Measurements from ENCODE around the gene CBLB.

Gene CBLB

GRCh38 chr3:105860641-105861040 is 8.2 kb downstream of the CBLB start:
- H3K27me3 ChIP-seq (ENCODE audit: control insufficient read depth, insufficient read depth, low read length) = no peaks in the 10 kb centered on the region
- no peak overlapping the region for H3K9ac ChIP-seq (ENCODE audit: low read length)
- no peaks in the 10 kb centered on the region for H3K4me1 ChIP-seq (ENCODE audit: control insufficient read depth, insufficient read depth, low read length)
- H3K4me3 ChIP-seq (ENCODE audit: low read depth, low read length) = no peak overlapping the region
- H3K9me3 ChIP-seq (ENCODE audit: control insufficient read depth, insufficient read depth, low read depth, low read length) = no peaks in the 10 kb centered on the region
- peaks cover 17% of the 10 kb centered on the region for H3K36me3 ChIP-seq (ENCODE audit: control insufficient read depth, insufficient read depth, low read length)
- no peak overlapping the region for H3K27ac ChIP-seq (ENCODE audit: low read depth, low read length)

GRCh38 chr3:105858017-105858416 is 10.8 kb downstream of the CBLB start:
- Histone ChIP-seq H3K36me3 (ENCODE audit: control insufficient read depth, insufficient read depth, low read length) (peaks cover 10% of the 10 kb centered on the region), H3K9ac (ENCODE audit: low read length) (no peak overlapping the region), H3K4me3 (ENCODE audit: low read depth, low read length) (no peak overlapping the region), H3K27ac (ENCODE audit: low read depth, low read length) (no peak overlapping the region), H3K9me3 (ENCODE audit: control insufficient read depth, insufficient read depth, low read depth, low read length) (no peaks in the 10 kb centered on the region), H3K27me3 (ENCODE audit: control insufficient read depth, insufficient read depth, low read length) (no peaks in the 10 kb centered on the region), H3K4me1 (ENCODE audit: control insufficient read depth, insufficient read depth, low read length) (no peaks in the 10 kb centered on the region)

- Histone ChIP-seq H3K27ac (ENCODE audit: low read depth, low read length) (no peak overlapping the region), H3K4me1 (ENCODE audit: control insufficient read depth, insufficient read depth, low read length) (no peaks in the 10 kb centered on the region), H3K9me3 (ENCODE audit: control insufficient read depth, insufficient read depth, low read depth, low read length) (no peaks in the 10 kb centered on the region), H3K9ac (ENCODE audit: low read length) (no peak overlapping the region), H3K27me3 (ENCODE audit: control insufficient read depth, insufficient read depth, low read length) (no peaks in the 10 kb centered on the region), H3K36me3 (ENCODE audit: control insufficient read depth, insufficient read depth, low read length) (peaks cover 12% of the 10 kb centered on the region), H3K4me3 (ENCODE audit: low read depth, low read length) (no peak overlapping the region)
Observed at GRCh38 chr3:105857601-105858000, 11.2 kb downstream of the CBLB start.

GRCh38 chr3:105856605-105857004 is 12.2 kb downstream of the CBLB start:
- peaks cover 14% of the 10 kb centered on the region for H3K36me3 ChIP-seq (ENCODE audit: control insufficient read depth, insufficient read depth, low read length)
- no peaks in the 10 kb centered on the region for H3K27me3 ChIP-seq (ENCODE audit: control insufficient read depth, insufficient read depth, low read length)
- H3K4me1 ChIP-seq (ENCODE audit: control insufficient read depth, insufficient read depth, low read length) = no peaks in the 10 kb centered on the region
- H3K27ac ChIP-seq (ENCODE audit: low read depth, low read length) = no peak overlapping the region
- no peak overlapping the region for H3K9ac ChIP-seq (ENCODE audit: low read length)
- H3K4me3 ChIP-seq (ENCODE audit: low read depth, low read length) = no peak overlapping the region
- H3K9me3 ChIP-seq (ENCODE audit: control insufficient read depth, insufficient read depth, low read depth, low read length) = no peaks in the 10 kb centered on the region

GRCh38 chr3:105853801-105854432 is 14.9 kb downstream of the CBLB start:
- no peak overlapping the region for H3K4me3 ChIP-seq (ENCODE audit: low read depth, low read length)
- no peaks in the 10 kb centered on the region for H3K4me1 ChIP-seq (ENCODE audit: control insufficient read depth, insufficient read depth, low read length)
- no peak overlapping the region for H3K9ac ChIP-seq (ENCODE audit: low read length)
- no peaks in the 10 kb centered on the region for H3K27me3 ChIP-seq (ENCODE audit: control insufficient read depth, insufficient read depth, low read length)
- peaks cover 18% of the 10 kb centered on the region for H3K36me3 ChIP-seq (ENCODE audit: control insufficient read depth, insufficient read depth, low read length)
- no peaks in the 10 kb centered on the region for H3K9me3 ChIP-seq (ENCODE audit: control insufficient read depth, insufficient read depth, low read depth, low read length)
- no peak overlapping the region for H3K27ac ChIP-seq (ENCODE audit: low read depth, low read length)

- peaks cover 18% of the 10 kb centered on the region for H3K36me3 ChIP-seq (ENCODE audit: control insufficient read depth, insufficient read depth, low read length)
- H3K27ac ChIP-seq (ENCODE audit: low read depth, low read length) = no peak overlapping the region
- H3K4me3 ChIP-seq (ENCODE audit: low read depth, low read length) = no peak overlapping the region
- H3K9me3 ChIP-seq (ENCODE audit: control insufficient read depth, insufficient read depth, low read depth, low read length) = no peaks in the 10 kb centered on the region
- H3K27me3 ChIP-seq (ENCODE audit: control insufficient read depth, insufficient read depth, low read length) = no peaks in the 10 kb centered on the region
- H3K4me1 ChIP-seq (ENCODE audit: control insufficient read depth, insufficient read depth, low read length) = no peaks in the 10 kb centered on the region
- H3K9ac ChIP-seq (ENCODE audit: low read length) = no peak overlapping the region
Observed at GRCh38 chr3:105851582-105851981, 17.2 kb downstream of the CBLB start.

GRCh38 chr3:105851176-105851575 is 17.6 kb downstream of the CBLB start:
- Histone ChIP-seq H3K27ac (ENCODE audit: low read depth, low read length) (no peak overlapping the region), H3K9me3 (ENCODE audit: control insufficient read depth, insufficient read depth, low read depth, low read length) (no peaks in the 10 kb centered on the region), H3K36me3 (ENCODE audit: control insufficient read depth, insufficient read depth, low read length) (peaks cover 18% of the 10 kb centered on the region), H3K4me1 (ENCODE audit: control insufficient read depth, insufficient read depth, low read length) (no peaks in the 10 kb centered on the region), H3K4me3 (ENCODE audit: low read depth, low read length) (no peak overlapping the region), H3K27me3 (ENCODE audit: control insufficient read depth, insufficient read depth, low read length) (no peaks in the 10 kb centered on the region), H3K9ac (ENCODE audit: low read length) (no peak overlapping the region)

GRCh38 chr3:105850593-105850992 is 18.2 kb downstream of the CBLB start:
- H3K4me3 ChIP-seq (ENCODE audit: low read depth, low read length) = no peak overlapping the region
- H3K4me1 ChIP-seq (ENCODE audit: control insufficient read depth, insufficient read depth, low read length) = peaks cover 4% of the 10 kb centered on the region
- no peak overlapping the region for H3K27ac ChIP-seq (ENCODE audit: low read depth, low read length)
- H3K9me3 ChIP-seq (ENCODE audit: control insufficient read depth, insufficient read depth, low read depth, low read length) = no peaks in the 10 kb centered on the region
- no peak overlapping the region for H3K9ac ChIP-seq (ENCODE audit: low read length)
- H3K27me3 ChIP-seq (ENCODE audit: control insufficient read depth, insufficient read depth, low read length) = no peaks in the 10 kb centered on the region
- peaks cover 18% of the 10 kb centered on the region for H3K36me3 ChIP-seq (ENCODE audit: control insufficient read depth, insufficient read depth, low read length)

GRCh38 chr3:105848821-105849220 is 20.0 kb downstream of the CBLB start:
- peaks cover 16% of the 10 kb centered on the region for H3K36me3 ChIP-seq (ENCODE audit: control insufficient read depth, insufficient read depth, low read length)
- no peak overlapping the region for H3K4me3 ChIP-seq (ENCODE audit: low read depth, low read length)
- H3K9me3 ChIP-seq (ENCODE audit: control insufficient read depth, insufficient read depth, low read depth, low read length) = no peaks in the 10 kb centered on the region

GRCh38 chr3:105847865-105848264 is 20.9 kb downstream of the CBLB start:
- H3K4me3 ChIP-seq (ENCODE audit: low read depth, low read length) = no peak overlapping the region
- H3K9ac ChIP-seq (ENCODE audit: low read length) = no peak overlapping the region
- peaks cover 10% of the 10 kb centered on the region for H3K36me3 ChIP-seq (ENCODE audit: control insufficient read depth, insufficient read depth, low read length)
- H3K27me3 ChIP-seq (ENCODE audit: control insufficient read depth, insufficient read depth, low read length) = no peaks in the 10 kb centered on the region
- no peaks in the 10 kb centered on the region for H3K9me3 ChIP-seq (ENCODE audit: control insufficient read depth, insufficient read depth, low read depth, low read length)
- peaks cover 16% of the 10 kb centered on the region for H3K4me1 ChIP-seq (ENCODE audit: control insufficient read depth, insufficient read depth, low read length)
- H3K27ac ChIP-seq (ENCODE audit: low read depth, low read length) = no peak overlapping the region

More at GRCh38 chr3:105848821-105849220, 20.0 kb downstream of the CBLB start:
- no peak overlapping the region for H3K9ac ChIP-seq (ENCODE audit: low read length)
- H3K4me1 ChIP-seq (ENCODE audit: control insufficient read depth, insufficient read depth, low read length) = peaks cover 14% of the 10 kb centered on the region
- no peaks in the 10 kb centered on the region for H3K27me3 ChIP-seq (ENCODE audit: control insufficient read depth, insufficient read depth, low read length)
- no peak overlapping the region for H3K27ac ChIP-seq (ENCODE audit: low read depth, low read length)

- H3K4me3 ChIP-seq (ENCODE audit: low read depth, low read length) = no peak overlapping the region
- H3K27me3 ChIP-seq (ENCODE audit: control insufficient read depth, insufficient read depth, low read length) = no peaks in the 10 kb centered on the region
- H3K9me3 ChIP-seq (ENCODE audit: control insufficient read depth, insufficient read depth, low read depth, low read length) = no peaks in the 10 kb centered on the region
- H3K4me1 ChIP-seq (ENCODE audit: control insufficient read depth, insufficient read depth, low read length) = peaks cover 16% of the 10 kb centered on the region
- no peak overlapping the region for H3K9ac ChIP-seq (ENCODE audit: low read length)
- H3K36me3 ChIP-seq (ENCODE audit: control insufficient read depth, insufficient read depth, low read length) = peaks cover 10% of the 10 kb centered on the region
- H3K27ac ChIP-seq (ENCODE audit: low read depth, low read length) = no peak overlapping the region
Observed at GRCh38 chr3:105847452-105847851, 21.4 kb downstream of the CBLB start.
